Cardiac muscle cell (in vitro differentiated cells and primary cell): ENCODE data around the gene RNASE9. TPM values are rescaled to one million over a fixed set of nuclear protein-coding genes. Genes with fewer than 3 reads are reported as not detected.
"Not testable (repeated sequence)": the region's sequence is repeated elsewhere in the genome, so short reads cannot be mapped to it uniquely, and the experiment has no call there.

Experiments
- DNase-seq, 2 donors: peaks; one replicate each; pipeline versions ENCODE4 v3.0.0 to v3.0.0-alpha.2; 2010 to 2017; ENCODE audit warnings: low read depth in 1 of 2, low spot score in 1 of 2
- H3K27ac ChIP-seq: fragments of 200-600 bp; sonication (generic); 2 replicates; pipeline ENCODE4 v1.5.1; 2016
- H3K27me3 ChIP-seq: fragments of 200-600 bp; sonication (generic); 2 replicates; pipeline ENCODE4 v1.6.0; 2016; ENCODE audit warnings: control low read depth
- H3K36me3 ChIP-seq: fragments of 200-600 bp; sonication (generic); 2 replicates; pipeline ENCODE4 v1.5.1; 2016; ENCODE audit warnings: control low read depth
- H3K4me1 ChIP-seq: fragments of 200-600 bp; sonication (generic); 2 replicates; pipeline ENCODE4 v1.8.1; 2017; ENCODE audit warnings: low read depth, mild to moderate bottlenecking, mixed run types
- H3K4me3 ChIP-seq: fragments of 200-600 bp; sonication (generic); 2 replicates; pipeline ENCODE4 v1.5.1; 2016; ENCODE audit warnings: mild to moderate bottlenecking
- H3K9me3 ChIP-seq: fragments of 200-600 bp; sonication (generic); 2 replicates; pipeline ENCODE4 v1.5.1; 2017; ENCODE audit warnings: low read depth, mild to moderate bottlenecking, control low read depth
- polyA plus RNA-seq: library from polyadenylated mRNA; unstranded; fragments of >200 nt; fragmentation: Nextera tagmentation; extraction: Ambion mirVana; gene quantifications from 2 replicates; pipeline ENCODE4 v1.2.1, GENCODE V29; 2016
- total RNA-seq: library from RNA; depleted of rRNA; stranded (reverse); fragments of >200 nt; gene quantifications from 2 replicates; pipeline ENCODE4 v1.2.3, GENCODE V29; 2016
- TF ChIP-seq, protein P1 (sequence below): IDR thresholded peaks from 2 replicates; pipeline ENCODE4 v1.5.1; 2012; ENCODE audit warnings: low read depth, mild to moderate bottlenecking, low read length

Gene RNASE9
- total and polyA plus RNA-seq, 2 experiments from 2014 or later, result not detected

DNA sequence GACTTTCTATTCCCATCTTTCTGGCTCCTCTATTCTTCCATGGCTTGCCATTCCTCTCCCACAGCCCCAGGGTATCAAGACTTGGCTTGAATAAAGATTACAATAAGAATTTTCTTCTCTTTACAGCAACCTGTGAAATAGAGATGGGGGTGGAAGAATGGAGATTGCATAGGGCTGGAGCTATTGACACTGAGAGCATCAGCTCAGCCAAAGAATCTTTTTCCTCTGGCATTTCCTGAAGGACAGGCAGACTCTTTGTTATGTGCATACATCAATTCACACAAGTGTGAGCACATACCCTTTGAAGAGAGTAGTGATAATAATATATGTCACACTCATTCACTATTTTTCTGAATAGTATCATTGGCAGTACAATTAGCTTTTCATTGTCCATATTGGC lies 22.3 kb upstream of the RNASE9 start:
- TF ChIP-seq, protein P1, sequence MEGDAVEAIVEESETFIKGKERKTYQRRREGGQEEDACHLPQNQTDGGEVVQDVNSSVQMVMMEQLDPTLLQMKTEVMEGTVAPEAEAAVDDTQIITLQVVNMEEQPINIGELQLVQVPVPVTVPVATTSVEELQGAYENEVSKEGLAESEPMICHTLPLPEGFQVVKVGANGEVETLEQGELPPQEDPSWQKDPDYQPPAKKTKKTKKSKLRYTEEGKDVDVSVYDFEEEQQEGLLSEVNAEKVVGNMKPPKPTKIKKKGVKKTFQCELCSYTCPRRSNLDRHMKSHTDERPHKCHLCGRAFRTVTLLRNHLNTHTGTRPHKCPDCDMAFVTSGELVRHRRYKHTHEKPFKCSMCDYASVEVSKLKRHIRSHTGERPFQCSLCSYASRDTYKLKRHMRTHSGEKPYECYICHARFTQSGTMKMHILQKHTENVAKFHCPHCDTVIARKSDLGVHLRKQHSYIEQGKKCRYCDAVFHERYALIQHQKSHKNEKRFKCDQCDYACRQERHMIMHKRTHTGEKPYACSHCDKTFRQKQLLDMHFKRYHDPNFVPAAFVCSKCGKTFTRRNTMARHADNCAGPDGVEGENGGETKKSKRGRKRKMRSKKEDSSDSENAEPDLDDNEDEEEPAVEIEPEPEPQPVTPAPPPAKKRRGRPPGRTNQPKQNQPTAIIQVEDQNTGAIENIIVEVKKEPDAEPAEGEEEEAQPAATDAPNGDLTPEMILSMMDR, result no peak
- DNase-seq, result no peak
- no peaks in the 10 kb centered on the region for H3K36me3 ChIP-seq
- H3K27ac ChIP-seq, result no peak overlapping the region
- no peaks in the 10 kb centered on the region for H3K9me3 ChIP-seq
- no peak overlapping the region for H3K4me3 ChIP-seq
- no peaks in the 10 kb centered on the region for H3K27me3 ChIP-seq
- H3K4me1 ChIP-seq, result peaks cover 5% of the 10 kb centered on the region

DNA sequence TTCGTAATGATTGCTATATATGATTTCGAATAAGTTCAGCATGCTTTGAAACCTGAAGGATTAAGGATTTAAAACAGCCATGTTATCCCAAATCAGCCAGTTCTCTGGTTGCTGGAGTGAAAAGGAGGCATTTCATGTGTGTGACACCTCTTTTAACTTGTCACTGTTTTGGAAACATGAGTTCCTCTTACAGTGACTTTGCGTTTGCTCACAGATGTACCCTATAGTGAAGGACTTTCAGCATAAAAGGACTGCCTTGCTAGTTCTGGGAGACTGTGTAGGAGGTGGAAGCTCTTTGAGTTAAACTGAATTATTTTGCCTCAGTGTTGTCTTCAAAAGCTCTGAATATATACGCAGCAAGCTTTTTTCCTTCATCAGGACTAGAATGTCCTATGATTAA lies 19.4 kb upstream of the RNASE9 start:
- Histone ChIP-seq H3K9me3 (no peaks in the 10 kb centered on the region), H3K4me1 (peaks cover 5% of the 10 kb centered on the region), H3K36me3 (no peaks in the 10 kb centered on the region), H3K4me3 (no peak overlapping the region), H3K27ac (no peak overlapping the region), H3K27me3 (no peaks in the 10 kb centered on the region)
- DNase-seq, result no peak
- TF ChIP-seq, protein P1, result no peak

DNA sequence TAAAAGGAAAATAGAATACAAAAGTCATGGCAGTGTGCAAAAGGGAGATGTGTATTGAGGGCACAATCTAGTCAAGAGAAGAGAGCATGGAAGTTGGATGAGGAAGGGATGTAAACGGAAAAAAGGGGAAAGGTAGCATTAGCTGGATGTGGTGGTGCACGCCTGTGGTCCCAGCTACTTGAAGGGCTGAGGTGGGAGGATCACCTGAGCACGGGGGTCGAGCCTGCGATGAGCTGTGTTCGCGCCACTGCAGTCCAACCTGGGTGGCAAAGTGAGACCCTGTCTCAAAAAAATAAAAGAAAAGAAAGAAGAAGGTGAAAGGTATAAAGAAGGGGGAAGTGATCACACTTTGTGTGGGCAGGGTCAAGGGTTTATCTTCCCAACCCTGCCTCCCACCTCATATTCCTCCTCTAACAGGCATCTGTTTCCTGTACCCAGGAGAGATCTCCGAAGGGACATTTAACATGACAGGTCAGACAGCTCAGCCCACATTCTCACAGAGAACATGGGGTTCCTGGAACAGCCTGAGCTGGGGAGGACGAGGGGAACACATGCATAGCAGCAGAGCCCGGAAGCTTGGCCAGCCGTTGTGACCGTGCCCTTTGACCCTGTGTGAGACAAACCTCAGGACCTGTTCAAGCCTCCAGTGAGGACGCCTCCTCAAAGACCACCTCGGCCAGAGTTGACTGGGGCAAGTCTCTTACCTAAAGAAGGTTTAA lies 18.1 kb upstream of the RNASE9 start:
- TF ChIP-seq, protein P1, result no peak
- DNase-seq, result no peak
- Histone ChIP-seq H3K36me3 (no peaks in the 10 kb centered on the region), H3K4me1 (peaks cover 5% of the 10 kb centered on the region), H3K27me3 (no peaks in the 10 kb centered on the region), H3K9me3 (no peaks in the 10 kb centered on the region), H3K27ac (no peak overlapping the region), H3K4me3 (no peak overlapping the region)

DNA sequence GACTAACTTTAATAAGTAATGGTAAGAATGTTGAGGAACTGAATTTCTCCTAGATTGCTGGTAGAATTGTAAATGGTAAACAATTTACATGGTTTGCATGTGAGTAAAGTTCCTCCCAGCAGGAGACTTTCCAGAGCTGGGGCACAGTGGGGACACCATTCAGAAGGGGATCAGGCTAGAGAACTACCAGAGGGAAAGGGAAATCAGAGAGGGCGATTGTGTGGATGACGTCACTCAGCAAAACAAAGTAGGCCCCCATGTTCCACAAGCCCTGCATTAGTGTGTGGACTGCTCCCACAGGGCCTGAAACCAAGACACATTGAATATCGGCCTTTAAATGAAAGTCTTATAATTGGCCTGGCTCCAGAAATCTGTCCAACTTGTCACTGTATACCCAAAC lies 17.5 kb upstream of the RNASE9 start:
- no peak overlapping the region for H3K27ac ChIP-seq
- H3K27me3 ChIP-seq, result no peaks in the 10 kb centered on the region
- no peaks in the 10 kb centered on the region for H3K36me3 ChIP-seq
- peaks cover 5% of the 10 kb centered on the region for H3K4me1 ChIP-seq
- H3K4me3 ChIP-seq, result no peak overlapping the region
- no peaks in the 10 kb centered on the region for H3K9me3 ChIP-seq
- TF ChIP-seq, protein P1, result no peak
- DNase-seq, result no peak

DNA sequence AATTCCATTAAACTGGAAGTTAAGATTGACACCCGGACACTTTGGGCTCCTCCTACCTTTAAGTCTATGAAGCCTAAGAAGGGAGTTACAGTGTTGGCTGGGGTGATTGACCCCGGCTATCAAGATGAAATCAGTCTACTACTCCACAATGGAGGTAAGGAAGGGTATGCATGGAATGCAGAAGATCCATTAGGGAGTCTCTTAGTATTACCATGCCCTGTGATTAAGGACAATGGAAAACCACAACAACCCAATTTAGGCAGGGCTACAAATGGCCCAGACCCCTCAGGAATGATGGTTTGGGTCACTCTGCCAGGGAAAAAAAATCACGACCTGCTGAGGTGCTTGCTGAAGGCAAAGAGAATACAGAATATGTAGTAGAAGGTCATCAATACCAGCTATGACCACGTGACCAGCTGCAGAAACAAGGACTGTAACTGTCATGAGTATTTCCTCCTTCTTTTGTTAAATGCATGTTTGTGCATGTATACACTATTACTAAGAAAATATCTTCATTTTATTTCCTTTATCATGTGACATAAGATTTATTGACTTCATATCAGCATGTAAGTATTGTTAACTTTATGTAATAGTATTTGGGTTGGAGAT lies 11.6 kb upstream of the RNASE9 start:
- H3K4me1 ChIP-seq, H3K9me3 ChIP-seq, H3K27me3 ChIP-seq, DNase-seq, H3K36me3 ChIP-seq, H3K27ac ChIP-seq, H3K4me3 ChIP-seq: not testable (repeated sequence)

DNA sequence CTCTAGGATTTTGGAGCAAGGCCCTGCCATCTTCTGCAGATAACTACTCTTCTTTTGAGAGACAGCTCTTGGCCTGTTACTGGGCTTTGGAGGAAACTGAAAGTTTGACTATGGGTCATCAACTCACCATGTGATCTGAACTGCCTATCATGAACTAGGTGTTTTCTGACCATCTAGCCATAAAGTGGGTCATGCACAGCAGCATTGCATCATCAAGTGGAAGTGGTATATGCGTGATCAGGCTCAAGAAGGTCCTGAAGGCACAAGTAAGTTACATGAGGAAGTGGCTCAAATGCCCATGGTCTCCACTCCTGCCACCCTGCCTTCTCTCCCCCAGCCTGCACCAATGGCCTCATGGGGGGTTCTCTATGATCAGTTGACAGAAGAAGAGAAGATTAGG lies 9.9 kb upstream of the RNASE9 start:
- DNase-seq, H3K27ac ChIP-seq, H3K4me1 ChIP-seq, H3K9me3 ChIP-seq, H3K36me3 ChIP-seq, H3K4me3 ChIP-seq, H3K27me3 ChIP-seq: not testable (repeated sequence)

DNA sequence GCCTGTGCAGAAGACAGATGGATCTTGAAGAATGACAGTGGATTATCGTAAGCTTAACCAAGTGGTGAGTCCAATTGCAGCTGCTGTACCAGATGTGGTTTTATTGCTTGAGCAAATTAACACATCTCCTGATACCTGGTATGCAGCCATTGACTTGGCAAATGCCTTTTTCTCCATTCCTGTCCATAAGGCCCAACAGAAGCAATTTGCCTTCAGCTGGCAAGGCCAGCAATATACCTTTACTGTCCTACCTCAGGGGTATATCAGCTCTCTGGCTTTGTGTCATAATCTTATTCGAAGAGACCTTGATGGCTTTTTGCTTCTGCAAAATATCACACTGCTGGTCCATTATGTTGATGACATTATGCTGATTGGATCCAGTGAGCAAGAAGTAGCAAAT lies 9.0 kb upstream of the RNASE9 start:
- not testable (repeated sequence) for H3K36me3 ChIP-seq, H3K4me3 ChIP-seq, H3K9me3 ChIP-seq, H3K27ac ChIP-seq, H3K27me3 ChIP-seq, H3K4me1 ChIP-seq, DNase-seq
